ENCODE results near the gene XPR1.

XPR1 gene

GRCh38 chr1:180769889-180770288 is 138.1 kb downstream of the XPR1 start:
- no peak for DNase-seq (ENCODE audit: low spot score)
- TF ChIP-seq CTCF (IDR thresholded peaks at IDR 0.05; ENCODE audit: borderline replicate concordance, control extremely low read depth, extremely low read depth, insufficient read depth, missing control alignments) = no peak
- in situ Hi-C loops (cut with MboI; ENCODE audit: low sequenced_read_pairs, unreplicated experiment) = no loop called here

GRCh38 chr1:180773210-180773865 is 141.5 kb downstream of the XPR1 start:
- in situ Hi-C loops (cut with MboI; ENCODE audit: low sequenced_read_pairs, unreplicated experiment) = no loop called here
- TF ChIP-seq CTCF (IDR thresholded peaks at IDR 0.05; ENCODE audit: borderline replicate concordance, control extremely low read depth, extremely low read depth, insufficient read depth, missing control alignments) = no peak
- no peak for DNase-seq (ENCODE audit: low spot score)

GRCh38 chr1:180775801-180776200 is 144.0 kb downstream of the XPR1 start:
- DNase-seq (ENCODE audit: low spot score) = no peak
- in situ Hi-C loops (cut with MboI; ENCODE audit: low sequenced_read_pairs, unreplicated experiment) = no loop called here

GRCh38 chr1:180777072-180777689 is 145.4 kb downstream of the XPR1 start:
- in situ Hi-C loops (cut with MboI; ENCODE audit: low sequenced_read_pairs, unreplicated experiment) = no loop called here
- DNase-seq (ENCODE audit: low spot score) = no peak
- TF ChIP-seq CTCF (IDR thresholded peaks at IDR 0.05; ENCODE audit: borderline replicate concordance, control extremely low read depth, extremely low read depth, insufficient read depth, missing control alignments) = no peak

More at GRCh38 chr1:180775801-180776200, 144.0 kb downstream of the XPR1 start:
- no peak for TF ChIP-seq CTCF (IDR thresholded peaks at IDR 0.05; ENCODE audit: borderline replicate concordance, control extremely low read depth, extremely low read depth, insufficient read depth, missing control alignments)

GRCh38 chr1:180778782-180779398 is 147.1 kb downstream of the XPR1 start:
- peak; percentile 20 for DNase-seq (ENCODE audit: low spot score)
- in situ Hi-C loops (cut with MboI; ENCODE audit: low sequenced_read_pairs, unreplicated experiment) = no loop called here
- peak; percentile 34 for TF ChIP-seq CTCF (IDR thresholded peaks at IDR 0.05; ENCODE audit: borderline replicate concordance, control extremely low read depth, extremely low read depth, insufficient read depth, missing control alignments)

- no peak for DNase-seq (ENCODE audit: low spot score)
- in situ Hi-C loops (cut with MboI; ENCODE audit: low sequenced_read_pairs, unreplicated experiment) = no loop called here
- TF ChIP-seq CTCF (IDR thresholded peaks at IDR 0.05; ENCODE audit: borderline replicate concordance, control extremely low read depth, extremely low read depth, insufficient read depth, missing control alignments) = no peak
Measured at GRCh38 chr1:180779584-180779983, 147.8 kb downstream of the XPR1 start.
